ENCODE measurements around the gene CD82. TPM values are rescaled to one million over a fixed set of nuclear protein-coding genes. Genes with fewer than 3 reads are reported as not detected.

Gene CD82
- polyA plus RNA-seq, 1 of the 3 experiments (the other 2 are of a cell fraction), result 39.2 TPM

DNA sequence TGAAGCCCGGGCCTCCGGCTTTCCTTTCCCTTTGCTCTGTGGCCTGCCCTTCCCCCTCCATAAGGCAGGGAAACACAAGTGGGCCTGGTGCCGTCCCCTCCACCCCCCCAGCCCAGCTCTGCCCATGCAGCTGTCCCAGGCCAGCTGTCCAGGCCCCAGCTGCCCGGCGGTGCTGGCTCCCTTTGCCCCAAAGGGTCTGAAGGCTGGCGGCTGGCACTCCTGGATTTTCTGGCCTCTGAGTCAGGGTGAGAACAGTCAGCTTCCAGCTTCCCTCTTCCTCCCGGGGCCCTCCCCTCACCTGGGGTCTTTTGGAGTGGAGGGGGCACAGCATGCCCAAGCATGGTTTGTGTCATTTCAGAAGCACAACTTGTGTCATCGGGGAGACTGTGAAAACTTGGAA lies 27.8 kb downstream of the CD82 start (continued):
- TF ChIP-seq, protein P1, sequence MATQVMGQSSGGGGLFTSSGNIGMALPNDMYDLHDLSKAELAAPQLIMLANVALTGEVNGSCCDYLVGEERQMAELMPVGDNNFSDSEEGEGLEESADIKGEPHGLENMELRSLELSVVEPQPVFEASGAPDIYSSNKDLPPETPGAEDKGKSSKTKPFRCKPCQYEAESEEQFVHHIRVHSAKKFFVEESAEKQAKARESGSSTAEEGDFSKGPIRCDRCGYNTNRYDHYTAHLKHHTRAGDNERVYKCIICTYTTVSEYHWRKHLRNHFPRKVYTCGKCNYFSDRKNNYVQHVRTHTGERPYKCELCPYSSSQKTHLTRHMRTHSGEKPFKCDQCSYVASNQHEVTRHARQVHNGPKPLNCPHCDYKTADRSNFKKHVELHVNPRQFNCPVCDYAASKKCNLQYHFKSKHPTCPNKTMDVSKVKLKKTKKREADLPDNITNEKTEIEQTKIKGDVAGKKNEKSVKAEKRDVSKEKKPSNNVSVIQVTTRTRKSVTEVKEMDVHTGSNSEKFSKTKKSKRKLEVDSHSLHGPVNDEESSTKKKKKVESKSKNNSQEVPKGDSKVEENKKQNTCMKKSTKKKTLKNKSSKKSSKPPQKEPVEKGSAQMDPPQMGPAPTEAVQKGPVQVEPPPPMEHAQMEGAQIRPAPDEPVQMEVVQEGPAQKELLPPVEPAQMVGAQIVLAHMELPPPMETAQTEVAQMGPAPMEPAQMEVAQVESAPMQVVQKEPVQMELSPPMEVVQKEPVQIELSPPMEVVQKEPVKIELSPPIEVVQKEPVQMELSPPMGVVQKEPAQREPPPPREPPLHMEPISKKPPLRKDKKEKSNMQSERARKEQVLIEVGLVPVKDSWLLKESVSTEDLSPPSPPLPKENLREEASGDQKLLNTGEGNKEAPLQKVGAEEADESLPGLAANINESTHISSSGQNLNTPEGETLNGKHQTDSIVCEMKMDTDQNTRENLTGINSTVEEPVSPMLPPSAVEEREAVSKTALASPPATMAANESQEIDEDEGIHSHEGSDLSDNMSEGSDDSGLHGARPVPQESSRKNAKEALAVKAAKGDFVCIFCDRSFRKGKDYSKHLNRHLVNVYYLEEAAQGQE (IDR thresholded peaks at IDR 0.05; ENCODE audit: low read depth, low read length), result no peak
- no peak for TF ChIP-seq NRF1 (IDR thresholded peaks at IDR 0.05; ENCODE audit: low read depth, low read length)

DNA sequence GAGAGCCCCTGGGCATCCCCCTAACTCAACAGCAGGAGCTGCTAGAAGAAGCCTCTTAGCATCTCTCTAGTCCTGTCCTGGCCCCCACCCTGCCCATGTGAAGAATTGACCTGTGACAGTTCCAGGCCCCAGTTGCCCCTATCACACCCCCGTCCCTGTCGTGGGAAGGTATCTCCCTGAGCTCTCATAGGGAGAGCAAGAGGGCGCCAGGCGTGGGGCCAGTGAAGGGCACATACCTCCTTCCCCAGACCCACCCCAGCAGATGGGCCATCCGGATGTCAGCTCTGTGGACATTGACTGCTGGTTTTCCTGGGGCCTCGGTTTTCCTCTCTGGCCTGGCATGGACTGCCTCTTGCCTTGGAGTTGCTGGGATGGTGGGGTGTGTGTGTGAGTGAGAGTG lies 29.5 kb downstream of the CD82 start:
- Histone ChIP-seq H3K4me1 (ENCODE audit: control insufficient read depth in 1 of 2, insufficient read depth in 2 of 2, low read depth in 1 of 2, low read length in 1 of 2) (peaks cover 0 to 43% of the 10 kb centered on the region in 2 experiments; a peak in 1 of 4 replicates), H3K4me3 (ENCODE audit: low read depth in 2 of 2, low read length in 1 of 2) (no peak overlapping the region), H3K79me2 (ENCODE audit: insufficient read depth) (no peaks in the 10 kb centered on the region), H3K27me3 (ENCODE audit: insufficient read depth) (no peaks in the 10 kb centered on the region), H3K4me2 (no peak overlapping the region), H3K9me3 (no peaks in the 10 kb centered on the region), H2AFZ (ENCODE audit: low read depth) (no peak overlapping the region), H3K9me2 (no peaks in the 10 kb centered on the region), H4K20me1 (ENCODE audit: insufficient read depth) (no peaks in the 10 kb centered on the region), H3K36me3 (replicated peaks in 1 of 2; ENCODE audit: control insufficient read depth in 1 of 2, insufficient read depth in 2 of 2, low read length in 1 of 2) (no peaks in the 10 kb centered on the region), H3K9ac (no peak overlapping the region), H3F3A (replicated peaks; ENCODE audit: insufficient read depth) (no peaks in the 10 kb centered on the region), H3K27ac (ENCODE audit: low read depth in 2 of 2, low read length in 1 of 2) (no peak overlapping the region)
- no peak for DNase-seq
- WGBS (ENCODE audit: low lambda C conversion rate), result 73% methylated on average over 6 of the region's 6 CpGs
- ChIA-PET POLR2A (no interaction called here), CTCF (interaction anchor here (1.4 to 3.3 kb wide), 2 partner anchors 22 to 38 kb away, joined by 8 to 12 read pairs; no protein-coding TSS in a partner anchor)
- TF ChIP-seq TEAD4 (IDR thresholded peaks at IDR 0.05; ENCODE audit: borderline replicate concordance, insufficient read depth) (no peak), GABPA (IDR thresholded peaks at IDR 0.05; ENCODE audit: low read depth) (no peak)
- TF ChIP-seq, protein P2, sequence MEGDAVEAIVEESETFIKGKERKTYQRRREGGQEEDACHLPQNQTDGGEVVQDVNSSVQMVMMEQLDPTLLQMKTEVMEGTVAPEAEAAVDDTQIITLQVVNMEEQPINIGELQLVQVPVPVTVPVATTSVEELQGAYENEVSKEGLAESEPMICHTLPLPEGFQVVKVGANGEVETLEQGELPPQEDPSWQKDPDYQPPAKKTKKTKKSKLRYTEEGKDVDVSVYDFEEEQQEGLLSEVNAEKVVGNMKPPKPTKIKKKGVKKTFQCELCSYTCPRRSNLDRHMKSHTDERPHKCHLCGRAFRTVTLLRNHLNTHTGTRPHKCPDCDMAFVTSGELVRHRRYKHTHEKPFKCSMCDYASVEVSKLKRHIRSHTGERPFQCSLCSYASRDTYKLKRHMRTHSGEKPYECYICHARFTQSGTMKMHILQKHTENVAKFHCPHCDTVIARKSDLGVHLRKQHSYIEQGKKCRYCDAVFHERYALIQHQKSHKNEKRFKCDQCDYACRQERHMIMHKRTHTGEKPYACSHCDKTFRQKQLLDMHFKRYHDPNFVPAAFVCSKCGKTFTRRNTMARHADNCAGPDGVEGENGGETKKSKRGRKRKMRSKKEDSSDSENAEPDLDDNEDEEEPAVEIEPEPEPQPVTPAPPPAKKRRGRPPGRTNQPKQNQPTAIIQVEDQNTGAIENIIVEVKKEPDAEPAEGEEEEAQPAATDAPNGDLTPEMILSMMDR (IDR thresholded peaks at IDR 0.05), result no peak

DNA sequence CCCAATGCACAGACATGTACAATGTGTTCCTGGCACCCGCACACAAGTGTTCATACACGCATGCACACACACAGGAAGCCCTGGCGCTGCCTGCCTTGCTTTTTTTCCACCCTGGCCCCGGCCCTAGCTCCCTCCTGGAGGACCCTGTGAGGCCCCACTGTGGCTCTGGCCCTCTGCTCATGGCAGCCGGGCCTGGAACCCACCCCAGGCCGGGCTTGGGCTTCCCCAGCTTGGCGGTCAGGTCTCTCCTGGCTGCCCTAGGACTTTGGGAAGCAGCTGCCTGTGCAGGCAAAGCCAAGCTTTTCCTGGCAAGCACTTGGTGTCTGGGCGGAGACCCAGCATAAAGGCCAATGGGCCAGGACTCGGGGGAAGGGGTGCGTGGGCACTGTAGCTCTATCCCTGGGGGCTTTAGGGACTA lies 30.5 kb downstream of the CD82 start:
- no peak overlapping the region for H3K27ac ChIP-seq (ENCODE audit: low read depth in 2 of 2, low read length in 1 of 2)
- H3K4me2 ChIP-seq, result no peak overlapping the region
- no peaks in the 10 kb centered on the region for H3K9me2 ChIP-seq
- H3F3A ChIP-seq (replicated peaks; ENCODE audit: insufficient read depth), result no peaks in the 10 kb centered on the region
- ChIA-PET POLR2A (interaction anchor here (0.6 kb wide), 1 partner anchor 287 kb away, joined by 3 read pairs; no protein-coding TSS in a partner anchor), CTCF (interaction anchor here (0.6 to 1.7 kb wide), 6 partner anchors 21 to 571 kb away, joined by 3 to 8 read pairs (median 4); no protein-coding TSS in a partner anchor)
- H3K4me3 ChIP-seq (ENCODE audit: low read depth in 2 of 2, low read length in 1 of 2), result no peak overlapping the region
- H3K9me3 ChIP-seq, result no peaks in the 10 kb centered on the region
- no peak for DNase-seq
- no peaks in the 10 kb centered on the region for H3K36me3 ChIP-seq (replicated peaks in 1 of 2; ENCODE audit: control insufficient read depth in 1 of 2, insufficient read depth in 2 of 2, low read length in 1 of 2)
- 87% methylated on average over 5 of the region's 10 CpGs for WGBS (ENCODE audit: low lambda C conversion rate)
- no peaks in the 10 kb centered on the region for H3K79me2 ChIP-seq (ENCODE audit: insufficient read depth)
- no peak overlapping the region for H3K9ac ChIP-seq
- H4K20me1 ChIP-seq (ENCODE audit: insufficient read depth), result no peaks in the 10 kb centered on the region
- no peaks in the 10 kb centered on the region for H3K27me3 ChIP-seq (ENCODE audit: insufficient read depth)
- H2AFZ ChIP-seq (ENCODE audit: low read depth), result no peak overlapping the region
- H3K4me1 ChIP-seq (ENCODE audit: control insufficient read depth in 1 of 2, insufficient read depth in 2 of 2, low read depth in 1 of 2, low read length in 1 of 2), result peaks cover 0 to 38% of the 10 kb centered on the region in 2 experiments; a peak in 1 of 4 replicates
- TF ChIP-seq SMC3 (IDR thresholded peaks at IDR 0.05; ENCODE audit: low read depth, low read length) (no peak), EZH2phosphoT487 (IDR thresholded peaks at IDR 0.05; ENCODE audit: borderline replicate concordance, low read depth) (no peak), GABPA (IDR thresholded peaks at IDR 0.05; ENCODE audit: low read depth) (no peak), JUND (IDR thresholded peaks at IDR 0.05) (no peak), EP300 (IDR thresholded peaks at IDR 0.05; ENCODE audit: borderline replicate concordance in 1 of 2, low read depth in 1 of 2, low read length in 1 of 2) (no peak), FOXM1 (IDR thresholded peaks at IDR 0.05; ENCODE audit: low read depth) (no peak), YY1 (IDR thresholded peaks at IDR 0.05; ENCODE audit: low read depth) (no peak), TCF12 (IDR thresholded peaks at IDR 0.05) (no peak)
- TF ChIP-seq, protein P3, sequence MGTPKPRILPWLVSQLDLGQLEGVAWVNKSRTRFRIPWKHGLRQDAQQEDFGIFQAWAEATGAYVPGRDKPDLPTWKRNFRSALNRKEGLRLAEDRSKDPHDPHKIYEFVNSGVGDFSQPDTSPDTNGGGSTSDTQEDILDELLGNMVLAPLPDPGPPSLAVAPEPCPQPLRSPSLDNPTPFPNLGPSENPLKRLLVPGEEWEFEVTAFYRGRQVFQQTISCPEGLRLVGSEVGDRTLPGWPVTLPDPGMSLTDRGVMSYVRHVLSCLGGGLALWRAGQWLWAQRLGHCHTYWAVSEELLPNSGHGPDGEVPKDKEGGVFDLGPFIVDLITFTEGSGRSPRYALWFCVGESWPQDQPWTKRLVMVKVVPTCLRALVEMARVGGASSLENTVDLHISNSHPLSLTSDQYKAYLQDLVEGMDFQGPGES (IDR thresholded peaks at IDR 0.05; ENCODE audit: low read depth, low read length), result no peak
- TF ChIP-seq, protein P4, sequence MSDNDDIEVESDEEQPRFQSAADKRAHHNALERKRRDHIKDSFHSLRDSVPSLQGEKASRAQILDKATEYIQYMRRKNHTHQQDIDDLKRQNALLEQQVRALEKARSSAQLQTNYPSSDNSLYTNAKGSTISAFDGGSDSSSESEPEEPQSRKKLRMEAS (IDR thresholded peaks at IDR 0.05; ENCODE audit: low read depth), result no peak
- TF ChIP-seq, protein P5, sequence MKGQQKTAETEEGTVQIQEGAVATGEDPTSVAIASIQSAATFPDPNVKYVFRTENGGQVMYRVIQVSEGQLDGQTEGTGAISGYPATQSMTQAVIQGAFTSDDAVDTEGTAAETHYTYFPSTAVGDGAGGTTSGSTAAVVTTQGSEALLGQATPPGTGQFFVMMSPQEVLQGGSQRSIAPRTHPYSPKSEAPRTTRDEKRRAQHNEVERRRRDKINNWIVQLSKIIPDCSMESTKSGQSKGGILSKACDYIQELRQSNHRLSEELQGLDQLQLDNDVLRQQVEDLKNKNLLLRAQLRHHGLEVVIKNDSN (IDR thresholded peaks at IDR 0.05; ENCODE audit: borderline replicate concordance, low read depth), result no peak
